GM12878 (cell line): ENCODE results near the gene STK11. TPM values are rescaled to one million over a fixed set of nuclear protein-coding genes. Genes with fewer than 3 reads are reported as not detected.
A peak's percentile ranks its signal among the peaks of the same experiment; 100 is the strongest.

Source experiments
- BMI1 ChIP-seq: fragments of 450-650 bp; IDR thresholded peaks from 2 replicates; pipeline ENCODE4 v1.6.1; 2016; ENCODE audit warnings: mild to moderate bottlenecking, moderate library complexity, borderline replicate concordance
- DPF2 ChIP-seq: fragments of 450-650 bp; IDR thresholded peaks from 2 replicates; pipeline ENCODE4 v1.6.1; 2017; ENCODE audit warnings: mild to moderate bottlenecking
- GATAD2B ChIP-seq: fragments of 450-650 bp; conservative IDR thresholded peaks from 2 replicates; pipeline ENCODE4 v1.6.1; 2017; ENCODE audit warnings: low read depth, mild to moderate bottlenecking, moderate library complexity
- IKZF1 ChIP-seq: fragments of 450-650 bp; conservative IDR thresholded peaks from 2 replicates; pipeline ENCODE4 v1.6.1; 2017; ENCODE audit warnings: antibody characterized with exemption, mild to moderate bottlenecking
- IKZF2 ChIP-seq, 2 experiments: fragments of 450-650 bp; IDR thresholded peaks; 2 replicates each; pipeline ENCODE4 v1.6.1; 2017; ENCODE audit warnings: mild to moderate bottlenecking in 2 of 2, moderate library complexity in 2 of 2
- KLF5 ChIP-seq: fragments of 450-650 bp; IDR thresholded peaks from 2 replicates; pipeline ENCODE4 v1.6.1; 2014; ENCODE audit warnings: mild to moderate bottlenecking; ENCODE audit not compliant: partially characterized antibody
- MTA2 ChIP-seq: fragments of 450-650 bp; IDR thresholded peaks from 2 replicates; pipeline ENCODE4 v1.6.1; 2016; ENCODE audit warnings: low read depth, mild to moderate bottlenecking, moderate library complexity
- MYC ChIP-seq: IDR thresholded peaks from 2 replicates; pipeline ENCODE4 v1.6.1; 2011; ENCODE audit warnings: mild to moderate bottlenecking, low read length, moderate library complexity, inconsistent platforms; ENCODE audit not compliant: insufficient read depth, insufficient replicate concordance, insufficient read length, severe bottlenecking
- NFXL1 ChIP-seq: fragments of 450-650 bp; IDR thresholded peaks from 2 replicates; pipeline ENCODE4 v1.6.1; 2017; ENCODE audit warnings: antibody characterized with exemption, mild to moderate bottlenecking, borderline replicate concordance
- NR2C2 ChIP-seq: IDR thresholded peaks from 2 replicates; pipeline ENCODE4 v1.6.1; 2011; ENCODE audit warnings: borderline replicate concordance, low read depth; ENCODE audit not compliant: control insufficient read depth, insufficient read length
- PML ChIP-seq: IDR thresholded peaks from 2 replicates; pipeline ENCODE4 v1.6.1; 2012; ENCODE audit warnings: low read length, inconsistent platforms
- RBBP5 ChIP-seq: fragments of 200-600 bp; sonication (generic); conservative IDR thresholded peaks from 2 replicates; pipeline ENCODE4 v1.6.1; 2016
- SMC3 ChIP-seq: IDR thresholded peaks from 2 replicates; pipeline ENCODE4 v1.6.1; 2011; ENCODE audit warnings: low read length, improper control_type of control experiment, borderline replicate concordance
- SP1 ChIP-seq: IDR thresholded peaks from one replicate; pipeline ENCODE4 v1.6.1; 2011; ENCODE audit warnings: low read depth, low read length
- SPI1 ChIP-seq: IDR thresholded peaks from 2 replicates; pipeline ENCODE4 v1.6.1; 2011; ENCODE audit warnings: low read depth, mild to moderate bottlenecking, low read length, moderate library complexity, borderline replicate concordance; ENCODE audit not compliant: insufficient read depth
- TBL1XR1 ChIP-seq: IDR thresholded peaks from 2 replicates; pipeline ENCODE4 v1.6.1; 2012; ENCODE audit warnings: low read depth, low read length, improper control_type of control experiment
- TCF12 ChIP-seq: IDR thresholded peaks from 2 replicates; pipeline ENCODE4 v1.6.1; 2011; ENCODE audit warnings: low read depth, mild to moderate bottlenecking, low read length
- ZNF207 ChIP-seq: fragments of 450-650 bp; IDR thresholded peaks from 2 replicates; pipeline ENCODE4 v1.6.1; 2014; ENCODE audit warnings: antibody characterized with exemption, mild to moderate bottlenecking, borderline replicate concordance
- ZNF24 ChIP-seq: fragments of 450-650 bp; IDR thresholded peaks from 2 replicates; pipeline ENCODE4 v1.6.1; 2017; ENCODE audit warnings: antibody characterized with exemption, mild to moderate bottlenecking
- ZNF274 ChIP-seq: IDR thresholded peaks from one replicate; pipeline ENCODE4 v1.8.0; 2011; ENCODE audit not compliant: insufficient read length, insufficient read depth
- polyA plus RNA-seq, 11 experiments: library from polyadenylated mRNA; depleted of rRNA in 4 of 11; unstranded in 6 of 11; stranded (reverse) in 5 of 11; fragments of >200 nt; fragmentation: Nextera tagmentation in 4 of 11; fragmentation: Illumina TruSeq in 1 of 11; extraction: Ambion mirVana in 4 of 11; extraction: Trizol in 1 of 11; gene quantifications; 1 replicate in 1 of 11; 2 replicates in 10 of 11; pipeline versions ENCODE4 v1.2.1 to v1.2.3, GENCODE V29; 2011 to 2016; ENCODE audit warnings: inconsistent platforms in 2 of 11, missing spikeins in 2 of 11, low read depth in 1 of 11
- total RNA-seq, 4 experiments: library from RNA; depleted of rRNA in 3 of 4; stranded (reverse); fragments of >200 nt in 3 of 4; fragmentation: Illumina TruSeq in 1 of 4; extraction: Trizol in 1 of 4; gene quantifications; 2 replicates each; pipeline versions ENCODE4 v1.2.1 to v1.2.3, GENCODE V29; 2013 to 2021
- TF ChIP-seq, protein P1 (sequence below): fragments of 450-650 bp; IDR thresholded peaks from 2 replicates; pipeline ENCODE4 v1.6.1; 2016; ENCODE audit warnings: mild to moderate bottlenecking
- TF ChIP-seq, protein P2 (sequence below): IDR thresholded peaks from 2 replicates; pipeline ENCODE4 v1.6.1; 2012; ENCODE audit warnings: low read depth, low read length, improper control_type of control experiment
- TF ChIP-seq, protein P3 (sequence below): fragments of 450-650 bp; IDR thresholded peaks from 2 replicates; pipeline ENCODE4 v1.6.1; 2018; ENCODE audit warnings: borderline replicate concordance, mild to moderate bottlenecking; ENCODE audit not compliant: partially characterized antibody
- TF ChIP-seq, protein P4 (sequence below): fragments of 450-650 bp; conservative IDR thresholded peaks from 2 replicates; pipeline ENCODE4 v1.6.1; 2017; ENCODE audit warnings: mild to moderate bottlenecking, moderate library complexity
- TF ChIP-seq, protein P5 (sequence below): IDR thresholded peaks from 2 replicates; pipeline ENCODE4 v1.6.1; 2011; ENCODE audit warnings: low read depth, mild to moderate bottlenecking, low read length, moderate library complexity, borderline replicate concordance; ENCODE audit errors: extremely low read depth

Gene STK11
- total and polyA plus RNA-seq, 10 of the 15 experiments (the other 5 are each of a cell fraction or from before 2014, with no cell fraction given) = 0.33 to 71.0 (median 23.8) TPM

DNA sequence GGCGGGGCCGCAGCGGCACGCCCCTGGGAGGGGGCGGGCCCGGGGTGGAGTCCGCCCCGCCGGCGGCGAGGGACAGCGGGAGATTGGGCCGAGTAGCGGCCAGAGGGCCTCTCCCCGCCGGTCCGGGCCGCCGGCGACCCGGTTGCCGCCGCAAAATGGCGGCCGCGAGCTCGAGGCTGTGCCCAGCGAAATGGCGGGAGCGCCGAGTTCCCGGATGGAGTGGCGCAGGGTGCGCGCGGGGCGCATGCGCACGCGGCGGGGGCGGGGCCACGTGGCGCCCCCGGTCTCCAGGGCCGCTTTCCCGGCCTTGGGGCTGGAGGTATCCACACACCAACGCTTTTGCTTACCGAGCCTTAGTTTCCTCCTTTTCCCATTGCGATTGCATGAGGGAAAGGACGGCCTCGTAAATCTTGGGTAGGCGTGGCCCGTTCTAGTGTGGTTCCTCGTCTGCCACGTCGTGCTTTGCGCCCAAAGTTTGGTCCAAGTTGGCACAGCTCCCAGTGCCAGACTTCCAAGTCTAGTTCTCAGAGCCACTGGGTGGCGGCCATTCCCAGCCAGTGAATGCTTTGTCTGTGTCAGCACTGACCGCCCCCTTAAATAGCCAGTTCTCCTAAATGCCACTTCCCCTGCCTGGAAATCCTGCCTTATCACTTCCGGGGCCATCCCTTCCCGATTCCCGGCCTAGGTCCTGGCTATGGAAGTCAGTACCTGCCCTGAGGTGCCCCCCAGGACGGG lies 64.1 kb downstream of the STK11 start (continued):
- no peak for TF ChIP-seq SPI1
- TF ChIP-seq DPF2 = peak; percentile 91
- TF ChIP-seq KLF5 = peak; percentile 74
- TF ChIP-seq, protein P1, sequence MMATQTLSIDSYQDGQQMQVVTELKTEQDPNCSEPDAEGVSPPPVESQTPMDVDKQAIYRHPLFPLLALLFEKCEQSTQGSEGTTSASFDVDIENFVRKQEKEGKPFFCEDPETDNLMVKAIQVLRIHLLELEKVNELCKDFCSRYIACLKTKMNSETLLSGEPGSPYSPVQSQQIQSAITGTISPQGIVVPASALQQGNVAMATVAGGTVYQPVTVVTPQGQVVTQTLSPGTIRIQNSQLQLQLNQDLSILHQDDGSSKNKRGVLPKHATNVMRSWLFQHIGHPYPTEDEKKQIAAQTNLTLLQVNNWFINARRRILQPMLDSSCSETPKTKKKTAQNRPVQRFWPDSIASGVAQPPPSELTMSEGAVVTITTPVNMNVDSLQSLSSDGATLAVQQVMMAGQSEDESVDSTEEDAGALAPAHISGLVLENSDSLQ = peak; percentile 12
- TF ChIP-seq, protein P2, sequence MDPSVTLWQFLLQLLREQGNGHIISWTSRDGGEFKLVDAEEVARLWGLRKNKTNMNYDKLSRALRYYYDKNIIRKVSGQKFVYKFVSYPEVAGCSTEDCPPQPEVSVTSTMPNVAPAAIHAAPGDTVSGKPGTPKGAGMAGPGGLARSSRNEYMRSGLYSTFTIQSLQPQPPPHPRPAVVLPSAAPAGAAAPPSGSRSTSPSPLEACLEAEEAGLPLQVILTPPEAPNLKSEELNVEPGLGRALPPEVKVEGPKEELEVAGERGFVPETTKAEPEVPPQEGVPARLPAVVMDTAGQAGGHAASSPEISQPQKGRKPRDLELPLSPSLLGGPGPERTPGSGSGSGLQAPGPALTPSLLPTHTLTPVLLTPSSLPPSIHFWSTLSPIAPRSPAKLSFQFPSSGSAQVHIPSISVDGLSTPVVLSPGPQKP = no peak
- TF ChIP-seq NFXL1 = no peak
- TF ChIP-seq GATAD2B = peak; percentile 93
- TF ChIP-seq, protein P3, sequence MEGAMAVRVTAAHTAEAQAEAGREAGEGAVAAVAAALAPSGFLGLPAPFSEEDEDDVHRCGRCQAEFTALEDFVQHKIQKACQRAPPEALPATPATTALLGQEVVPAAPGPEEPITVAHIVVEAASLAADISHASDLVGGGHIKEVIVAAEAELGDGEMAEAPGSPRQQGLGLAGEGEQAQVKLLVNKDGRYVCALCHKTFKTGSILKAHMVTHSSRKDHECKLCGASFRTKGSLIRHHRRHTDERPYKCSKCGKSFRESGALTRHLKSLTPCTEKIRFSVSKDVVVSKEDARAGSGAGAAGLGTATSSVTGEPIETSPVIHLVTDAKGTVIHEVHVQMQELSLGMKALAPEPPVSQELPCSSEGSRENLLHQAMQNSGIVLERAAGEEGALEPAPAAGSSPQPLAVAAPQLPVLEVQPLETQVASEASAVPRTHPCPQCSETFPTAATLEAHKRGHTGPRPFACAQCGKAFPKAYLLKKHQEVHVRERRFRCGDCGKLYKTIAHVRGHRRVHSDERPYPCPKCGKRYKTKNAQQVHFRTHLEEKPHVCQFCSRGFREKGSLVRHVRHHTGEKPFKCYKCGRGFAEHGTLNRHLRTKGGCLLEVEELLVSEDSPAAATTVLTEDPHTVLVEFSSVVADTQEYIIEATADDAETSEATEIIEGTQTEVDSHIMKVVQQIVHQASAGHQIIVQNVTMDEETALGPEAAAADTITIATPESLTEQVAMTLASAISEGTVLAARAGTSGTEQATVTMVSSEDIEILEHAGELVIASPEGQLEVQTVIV = no peak
- no peak for TF ChIP-seq SMC3
- TF ChIP-seq BMI1 = no peak
- no peak; the same call in 1 of the 2 replicates for TF ChIP-seq ZNF207
- no peak for TF ChIP-seq ZNF24
- TF ChIP-seq RBBP5 = no peak
- no peak; a peak in 1 of 4 replicates for TF ChIP-seq IKZF2 (IDR thresholded peaks at IDR 0.05)
- TF ChIP-seq SP1 = no peak
- TF ChIP-seq, protein P4, sequence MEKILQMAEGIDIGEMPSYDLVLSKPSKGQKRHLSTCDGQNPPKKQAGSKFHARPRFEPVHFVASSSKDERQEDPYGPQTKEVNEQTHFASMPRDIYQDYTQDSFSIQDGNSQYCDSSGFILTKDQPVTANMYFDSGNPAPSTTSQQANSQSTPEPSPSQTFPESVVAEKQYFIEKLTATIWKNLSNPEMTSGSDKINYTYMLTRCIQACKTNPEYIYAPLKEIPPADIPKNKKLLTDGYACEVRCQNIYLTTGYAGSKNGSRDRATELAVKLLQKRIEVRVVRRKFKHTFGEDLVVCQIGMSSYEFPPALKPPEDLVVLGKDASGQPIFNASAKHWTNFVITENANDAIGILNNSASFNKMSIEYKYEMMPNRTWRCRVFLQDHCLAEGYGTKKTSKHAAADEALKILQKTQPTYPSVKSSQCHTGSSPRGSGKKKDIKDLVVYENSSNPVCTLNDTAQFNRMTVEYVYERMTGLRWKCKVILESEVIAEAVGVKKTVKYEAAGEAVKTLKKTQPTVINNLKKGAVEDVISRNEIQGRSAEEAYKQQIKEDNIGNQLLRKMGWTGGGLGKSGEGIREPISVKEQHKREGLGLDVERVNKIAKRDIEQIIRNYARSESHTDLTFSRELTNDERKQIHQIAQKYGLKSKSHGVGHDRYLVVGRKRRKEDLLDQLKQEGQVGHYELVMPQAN = peak; percentile 79
- TF ChIP-seq IKZF1 = peak; percentile 86
- TF ChIP-seq TBL1XR1 = no peak
- TF ChIP-seq PML = no peak
- no peak for TF ChIP-seq ZNF274
- no peak for TF ChIP-seq NR2C2
- TF ChIP-seq TCF12 = no peak
- TF ChIP-seq, protein P5, sequence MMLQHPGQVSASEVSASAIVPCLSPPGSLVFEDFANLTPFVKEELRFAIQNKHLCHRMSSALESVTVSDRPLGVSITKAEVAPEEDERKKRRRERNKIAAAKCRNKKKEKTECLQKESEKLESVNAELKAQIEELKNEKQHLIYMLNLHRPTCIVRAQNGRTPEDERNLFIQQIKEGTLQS = peak; percentile 64; the same call in 1 of the 2 replicates
- TF ChIP-seq MYC = peak; percentile 41
- TF ChIP-seq MTA2 = no peak
